GM19025 (cell line): ENCODE data around the gene MOB1B.
A peak's percentile ranks its signal among the peaks of the same experiment; 100 is the strongest.
"Not testable (repeated sequence)": the region's sequence is repeated elsewhere in the genome, so short reads cannot be mapped to it uniquely, and the experiment has no call there.

Source experiments
- ATAC-seq: cut with Tn5 transposase; IDR thresholded peaks from one replicate; pipeline ENCODE4 v1.9.1; 2021; ENCODE audit warnings: mild to moderate bottlenecking, low read depth, moderate library complexity; ENCODE audit not compliant: unreplicated experiment

The MOB1B gene

GRCh38 chr4:71004281-71004851 is 102.2 kb downstream of the MOB1B start:
- ATAC-seq, result peak; percentile 36

- ATAC-seq, result not testable (repeated sequence)
These were observed 102.9 kb downstream of the MOB1B start for GRCh38 chr4:71005025-71005424.

- ATAC-seq, result peak; percentile 69
These were observed 104.2 kb downstream of the MOB1B start for GRCh38 chr4:71006203-71006907.

DNA sequence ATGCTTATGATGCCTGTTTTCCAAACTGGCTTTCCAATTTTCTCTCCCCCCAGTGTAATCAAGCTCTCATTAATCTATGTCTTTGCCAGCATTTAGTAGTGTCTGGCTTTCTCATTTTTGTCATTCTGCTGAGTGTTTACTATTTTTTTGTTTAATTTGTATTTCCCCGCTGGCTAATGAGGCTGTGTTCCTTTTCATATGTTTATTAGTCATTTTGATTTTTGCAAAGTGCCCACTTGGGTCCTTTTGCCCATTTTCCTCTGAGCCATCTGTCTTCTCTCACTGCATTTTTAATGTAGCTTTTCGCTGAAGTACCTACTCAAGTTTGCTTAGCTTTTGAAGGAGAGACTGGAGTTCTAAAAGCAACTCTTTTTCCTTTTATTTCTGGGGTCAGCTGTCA is 106.0 kb downstream of the MOB1B start:
- no peak for ATAC-seq

- no peak for ATAC-seq
These were observed 106.9 kb downstream of the MOB1B start for GRCh38 chr4:71009086-71009485.

DNA sequence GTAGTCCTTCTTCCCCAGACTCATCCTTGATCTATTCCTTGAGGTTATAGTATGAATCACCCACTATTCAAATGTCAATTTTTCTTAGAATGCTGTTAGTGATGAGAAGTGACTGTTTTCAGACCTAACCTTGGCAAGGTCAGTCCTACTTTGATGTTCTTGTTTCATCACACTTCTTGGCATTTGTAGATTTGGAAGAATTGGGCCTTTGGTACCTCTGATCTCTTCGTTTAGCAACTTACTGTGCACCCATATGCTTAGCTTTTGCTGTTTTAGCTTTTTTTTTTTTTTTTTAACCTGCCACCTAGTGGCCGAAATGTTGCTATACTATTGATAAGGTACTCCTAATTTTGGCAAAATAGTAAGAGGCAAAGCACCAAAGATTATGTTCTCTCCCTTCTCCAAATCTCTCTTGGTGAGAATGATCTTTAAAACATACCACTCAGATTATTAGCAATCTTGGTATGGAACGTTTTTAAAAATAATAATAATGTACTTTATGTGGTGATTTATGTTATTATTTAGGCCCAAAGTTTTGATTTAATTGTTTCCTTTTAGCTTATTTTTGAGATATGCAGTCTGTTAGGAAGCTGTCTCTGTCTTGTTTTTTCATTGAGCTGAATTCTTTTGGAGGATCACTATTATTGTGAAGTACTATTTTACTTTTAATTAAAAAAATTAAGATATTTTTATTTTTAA is 107.9 kb downstream of the MOB1B start:
- no peak for ATAC-seq

- no peak for ATAC-seq
These were observed 109.3 kb downstream of the MOB1B start for GRCh38 chr4:71011451-71011850.

GRCh38 chr4:71017391-71017790 is 115.2 kb downstream of the MOB1B start:
- not testable (repeated sequence) for ATAC-seq

DNA sequence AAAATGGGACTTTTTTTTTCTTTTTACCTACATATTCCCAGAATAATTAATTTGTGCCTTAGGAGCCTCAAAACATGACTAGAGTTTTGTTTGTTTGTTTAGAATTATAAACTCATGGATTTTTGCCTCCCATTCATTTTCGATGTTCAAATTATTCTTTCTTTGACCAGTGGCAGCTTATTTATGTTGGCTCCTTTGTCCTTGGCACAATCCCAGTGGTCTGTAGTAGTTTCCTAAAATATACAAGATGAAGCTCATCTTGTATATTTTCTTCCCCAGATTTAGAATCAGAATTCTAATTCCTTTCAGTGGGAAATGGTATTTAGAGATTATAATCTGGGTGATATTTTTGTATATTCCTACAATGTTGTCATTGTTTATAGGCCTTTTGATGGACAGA is 118.4 kb downstream of the MOB1B start:
- ATAC-seq, result no peak

GRCh38 chr4:71025654-71026053 is 123.5 kb downstream of the MOB1B start:
- ATAC-seq, result no peak

- ATAC-seq, result no peak
These were observed 123.9 kb downstream of the MOB1B start for GRCh38 chr4:71026086-71026485.

DNA sequence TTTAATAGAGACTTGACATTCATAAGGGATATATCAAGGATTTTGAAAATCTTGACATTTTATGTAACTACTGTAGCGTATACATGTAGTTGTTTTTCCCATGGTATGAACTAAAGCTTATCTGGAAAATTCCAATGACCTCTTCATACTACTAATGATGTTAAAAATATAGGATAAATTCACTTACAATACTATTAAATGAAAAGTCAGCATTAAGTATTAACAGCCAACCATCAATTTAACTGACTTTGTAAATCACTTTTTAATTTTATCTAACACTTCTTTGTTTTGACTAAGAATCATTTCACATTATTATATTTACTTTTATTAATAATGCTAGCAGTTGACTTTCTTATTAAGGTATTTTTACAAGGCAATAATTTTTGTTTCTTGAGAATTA is 125.4 kb downstream of the MOB1B start:
- no peak for ATAC-seq

DNA sequence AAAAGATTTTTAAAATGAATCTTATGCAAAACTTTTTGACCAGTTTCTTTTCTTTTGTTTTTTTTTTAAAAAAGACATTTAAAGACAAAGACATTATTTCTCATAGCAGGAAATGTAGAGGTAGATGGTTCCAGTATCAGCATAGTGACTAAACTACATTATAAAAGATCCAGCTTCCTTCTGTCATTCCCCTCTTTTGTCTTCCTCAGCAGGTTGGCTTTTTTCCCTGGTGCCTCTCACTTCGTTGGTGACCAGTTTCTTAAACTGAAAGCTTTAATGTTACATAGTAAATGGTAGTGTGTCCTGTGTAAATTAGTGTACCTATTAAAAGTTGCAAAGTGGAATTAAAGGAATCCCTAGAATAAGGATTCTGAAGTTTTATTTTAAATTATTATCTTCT is 127.3 kb downstream of the MOB1B start:
- no peak for ATAC-seq

DNA sequence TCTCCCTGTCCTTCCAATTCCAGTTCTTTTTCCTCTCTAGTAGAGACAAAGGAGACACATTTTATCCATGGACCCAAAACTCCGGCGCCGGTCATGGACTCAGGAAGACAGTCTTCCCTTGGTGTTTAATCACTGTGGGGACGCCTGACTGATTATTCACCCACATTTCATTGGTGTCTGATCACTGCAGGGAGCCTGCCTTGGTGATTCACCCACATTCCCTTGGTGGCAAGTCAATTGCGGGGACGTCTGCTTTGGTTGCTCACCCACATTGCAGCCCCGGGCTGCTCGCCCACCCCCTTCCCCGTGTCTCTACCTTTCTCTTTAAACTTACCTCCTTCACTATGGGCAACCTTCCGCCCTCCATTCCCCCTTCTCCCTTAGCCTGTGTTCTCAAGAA is 129.9 kb downstream of the MOB1B start:
- not testable (repeated sequence) for ATAC-seq
